HG03442 (cell line): ENCODE results near the gene DNAH9.

Experiments
- ATAC-seq: cut with Tn5 transposase; IDR thresholded peaks from one replicate; pipeline ENCODE4 v1.9.1; 2021; ENCODE audit warnings: mild to moderate bottlenecking, moderate library complexity; ENCODE audit not compliant: unreplicated experiment

Gene DNAH9

DNA sequence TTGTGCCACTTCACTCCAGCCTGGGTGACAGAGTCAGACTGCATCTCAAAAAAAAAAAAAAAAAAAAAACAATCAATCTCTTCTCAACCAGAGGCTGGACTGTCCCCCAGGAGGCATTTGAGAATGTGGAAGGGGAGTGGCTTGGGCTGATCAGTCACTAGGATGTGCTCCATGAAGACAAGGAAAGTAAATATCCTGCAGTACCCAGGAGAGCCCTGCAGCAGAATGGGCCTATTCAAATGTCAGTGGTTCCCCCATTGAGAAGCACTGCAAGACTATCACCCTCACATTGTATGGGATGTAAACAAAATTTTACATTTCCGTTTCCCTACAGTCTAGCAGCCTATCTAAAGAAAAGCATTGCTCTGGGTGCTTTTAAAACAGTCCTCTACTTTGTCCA lies 70.3 kb downstream of the DNAH9 start:
- no peak for ATAC-seq

DNA sequence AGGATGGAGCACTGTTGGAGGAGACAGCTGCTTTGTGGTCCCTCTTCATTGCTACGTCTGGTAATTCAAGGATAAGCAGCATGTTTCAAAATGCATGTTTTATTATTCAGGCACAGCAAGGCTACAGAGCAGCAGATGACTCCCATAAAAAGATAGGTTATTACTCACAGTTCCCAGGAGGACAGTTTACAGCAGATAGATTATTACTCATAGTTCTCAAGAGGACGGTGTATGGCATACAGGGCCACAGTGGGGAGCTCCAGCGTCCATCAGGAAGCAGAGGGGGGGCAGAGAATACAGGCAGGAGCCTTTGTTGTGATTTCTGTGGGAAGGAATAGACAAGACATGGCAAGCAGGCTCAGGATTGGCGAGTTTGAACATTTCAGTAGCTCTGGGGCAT lies 72.9 kb downstream of the DNAH9 start:
- ATAC-seq, result no peak

DNA sequence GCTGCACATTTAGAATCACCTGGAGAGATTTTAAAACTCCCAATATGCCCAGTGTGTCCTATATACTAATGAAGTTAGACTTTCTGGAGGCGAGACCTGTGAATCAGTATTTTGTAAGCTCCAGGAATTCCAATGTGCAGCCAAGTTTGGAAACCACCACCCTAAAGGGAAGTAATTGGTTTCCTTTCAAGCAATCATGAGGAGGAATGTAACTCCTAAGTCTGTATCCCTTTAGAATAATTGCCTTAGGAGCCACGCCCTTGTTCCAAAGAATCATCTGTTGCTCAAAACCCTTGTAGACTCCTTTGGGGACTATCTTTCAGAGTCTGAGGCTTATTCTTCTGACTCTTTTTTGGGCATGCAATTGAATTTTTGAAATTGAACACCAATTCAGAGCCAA lies 84.4 kb downstream of the DNAH9 start:
- ATAC-seq, result no peak

DNA sequence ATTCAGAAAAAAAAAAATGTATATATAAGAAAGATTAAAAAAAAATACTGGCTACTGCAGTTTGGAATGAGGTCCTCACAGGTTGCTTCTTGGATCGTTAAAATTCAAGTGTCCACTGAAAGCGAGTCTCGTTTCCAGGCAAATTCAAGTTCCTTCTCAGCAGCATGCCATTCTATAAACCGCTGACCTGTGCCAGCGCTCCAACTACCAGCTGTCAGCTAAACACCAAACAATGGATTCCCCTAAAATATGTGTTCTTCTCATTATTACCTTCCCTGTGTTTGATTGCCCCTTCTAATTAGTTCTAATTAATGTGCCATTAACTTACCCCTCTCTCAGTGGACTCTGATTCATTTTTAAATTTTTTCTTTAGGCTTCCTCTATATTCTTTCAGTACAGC lies 92.4 kb downstream of the DNAH9 start:
- ATAC-seq, result no peak

DNA sequence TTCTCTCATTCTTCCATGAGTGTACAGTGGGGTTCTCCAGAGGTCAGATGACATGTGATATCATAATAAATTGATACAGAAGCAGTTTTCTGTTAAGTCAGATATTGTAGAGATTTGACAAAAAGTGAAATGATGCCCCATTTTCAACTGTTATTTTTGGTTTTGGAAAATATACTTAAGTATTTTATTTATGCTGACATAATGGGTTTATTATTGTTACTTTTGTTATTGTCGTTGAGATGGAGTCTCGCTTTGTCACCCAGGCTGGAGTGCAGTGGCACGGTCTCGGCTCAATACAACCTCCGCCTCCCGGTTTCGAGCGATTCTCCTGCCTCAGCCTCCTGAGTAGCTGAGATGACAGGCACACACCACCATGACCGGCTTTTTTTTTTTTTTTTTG lies 94.4 kb downstream of the DNAH9 start:
- ATAC-seq, result no peak

DNA sequence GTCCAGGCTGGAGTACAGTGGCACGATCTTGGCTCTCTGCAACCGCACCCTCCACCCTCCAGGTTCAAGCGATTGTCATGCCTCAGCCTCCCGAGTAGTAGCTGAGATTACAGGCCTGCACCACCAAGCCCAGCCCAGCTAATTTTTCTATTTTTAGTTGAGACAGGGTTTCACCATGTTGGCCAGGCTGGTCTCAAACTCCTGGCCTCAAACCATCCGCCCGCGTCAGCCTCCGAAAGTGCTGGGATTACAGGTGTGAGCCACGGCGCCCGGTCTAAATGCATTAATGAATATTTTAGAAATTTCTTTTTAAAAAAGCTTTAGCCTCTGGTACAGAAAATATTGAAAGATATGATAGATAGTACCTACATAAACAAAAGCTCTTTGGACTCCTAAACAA lies 95.0 kb downstream of the DNAH9 start:
- no peak for ATAC-seq

DNA sequence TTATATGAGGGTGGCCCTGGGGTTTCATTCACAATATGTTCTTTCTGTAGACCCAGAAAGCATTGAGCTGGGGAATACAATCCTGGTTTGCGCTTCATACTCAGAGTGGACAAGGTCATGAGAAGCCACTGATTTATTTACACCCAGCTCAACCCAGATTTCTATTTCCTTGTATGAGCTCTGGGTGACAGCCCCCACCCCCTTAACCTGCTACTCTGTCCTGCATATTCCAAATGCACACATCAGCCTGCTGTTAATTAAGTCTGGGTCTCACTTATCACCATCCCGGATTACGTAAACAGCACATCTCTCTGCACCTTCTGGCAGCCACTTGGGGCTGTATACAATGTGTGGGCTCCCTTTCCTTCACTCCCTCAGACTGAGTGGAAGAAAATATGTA lies 102.4 kb downstream of the DNAH9 start:
- ATAC-seq, result no peak

DNA sequence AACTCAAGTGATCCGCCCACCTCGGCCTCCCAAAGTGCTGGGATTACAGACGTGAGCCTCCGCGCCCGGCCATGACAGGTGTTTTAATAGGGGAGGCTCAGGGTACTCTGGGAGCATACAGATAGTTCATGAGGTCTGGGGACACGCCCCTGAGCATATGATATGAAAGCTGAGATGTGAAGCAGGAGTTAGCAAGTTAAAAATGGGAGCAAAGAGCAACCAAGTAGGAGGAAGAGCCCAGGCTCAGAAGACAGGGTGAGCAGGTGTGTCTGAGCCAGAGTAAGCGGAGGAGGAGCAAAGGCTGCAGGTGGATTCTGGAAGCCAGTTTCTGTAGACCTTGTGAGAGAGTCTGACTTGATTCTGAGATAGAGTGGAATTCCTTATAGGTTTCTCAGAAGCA lies 103.6 kb downstream of the DNAH9 start:
- no peak for ATAC-seq

DNA sequence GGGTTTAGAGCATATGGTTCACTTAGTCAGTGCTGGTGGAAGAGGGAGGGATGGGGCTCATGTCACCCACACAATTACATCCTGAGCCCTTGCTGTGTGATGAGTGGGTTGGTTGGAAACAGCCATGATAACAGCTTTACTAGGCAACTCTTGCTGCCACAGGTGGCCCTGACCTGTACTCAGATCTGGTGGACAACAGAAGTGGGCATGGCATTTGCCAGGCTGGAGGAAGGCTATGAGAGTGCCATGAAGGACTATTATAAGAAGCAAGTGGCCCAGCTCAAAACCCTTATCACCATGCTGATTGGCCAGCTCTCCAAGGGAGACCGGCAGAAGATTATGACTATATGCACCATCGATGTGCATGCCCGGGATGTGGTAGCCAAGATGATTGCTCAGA lies 105.8 kb downstream of the DNAH9 start:
- no peak for ATAC-seq

DNA sequence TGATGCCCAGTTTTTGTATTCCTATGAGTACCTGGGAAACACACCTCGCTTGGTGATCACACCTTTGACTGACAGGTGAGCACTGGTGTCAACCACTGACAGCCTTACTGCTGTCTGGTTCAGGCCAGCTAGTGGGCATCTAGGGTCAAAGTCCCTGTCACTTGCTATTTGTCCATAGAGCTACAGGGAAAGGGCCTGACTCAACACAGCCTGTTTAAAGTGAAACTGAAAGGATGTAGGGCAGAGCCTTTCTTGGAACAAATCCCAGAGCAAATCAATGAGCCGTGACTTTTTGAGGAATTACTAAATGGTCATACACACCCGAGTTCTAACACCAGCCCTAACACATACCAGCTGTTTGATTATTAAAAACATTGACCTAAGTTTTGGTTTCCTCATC lies 106.8 kb downstream of the DNAH9 start:
- ATAC-seq, result no peak

DNA sequence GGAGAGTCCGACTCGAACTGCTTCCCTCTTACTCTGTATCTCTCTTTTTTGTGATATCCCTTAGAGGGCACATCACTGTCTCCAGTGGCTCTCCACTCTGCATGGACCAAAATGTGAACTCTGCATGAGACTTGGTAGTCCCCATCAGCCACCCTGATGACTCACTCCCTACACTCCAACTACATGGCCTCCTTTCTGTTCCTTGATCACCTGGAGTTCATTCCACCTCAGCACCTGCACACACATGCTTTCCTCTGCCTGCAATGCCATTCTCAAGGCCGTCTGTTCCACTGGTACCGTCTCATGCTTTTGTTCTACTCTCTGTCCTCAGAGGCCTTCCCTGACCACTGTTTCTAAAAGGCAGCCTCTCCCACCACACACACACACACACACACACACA lies 109.3 kb downstream of the DNAH9 start:
- no peak for ATAC-seq

DNA sequence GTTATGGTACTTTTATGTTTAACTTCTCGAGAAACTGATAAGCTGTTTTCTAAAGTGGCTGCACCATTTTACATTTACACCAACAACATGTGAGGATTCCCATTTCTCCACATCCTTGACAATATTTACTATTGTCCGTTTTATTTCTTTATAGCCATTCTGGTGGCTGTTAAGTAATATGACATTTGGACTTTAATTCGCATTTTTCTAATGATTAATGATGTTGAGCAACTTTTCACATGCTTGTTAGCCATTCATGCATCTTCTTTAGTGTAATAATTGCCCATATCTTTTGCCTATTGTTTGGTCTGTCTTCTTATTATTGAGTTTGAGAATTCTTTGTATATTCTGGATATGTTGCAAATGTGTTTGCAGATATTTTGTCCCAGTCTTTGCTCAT lies 114.2 kb downstream of the DNAH9 start:
- ATAC-seq, result no peak

DNA sequence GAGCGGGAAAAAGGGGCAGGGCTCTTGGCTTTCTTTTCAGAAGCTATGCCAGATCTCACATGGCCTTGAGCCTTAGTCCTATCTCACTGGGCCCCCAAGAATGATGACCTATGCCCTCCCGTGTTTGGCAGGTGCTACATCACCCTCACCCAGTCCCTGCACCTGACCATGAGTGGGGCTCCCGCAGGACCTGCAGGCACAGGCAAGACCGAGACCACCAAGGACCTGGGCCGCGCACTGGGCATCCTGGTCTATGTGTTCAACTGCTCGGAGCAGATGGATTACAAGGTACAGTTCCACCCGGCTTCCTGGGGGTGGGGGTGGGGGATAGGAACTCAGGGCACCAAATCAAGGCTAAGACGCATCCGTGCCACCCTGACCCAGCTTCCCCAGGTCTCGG lies 120.9 kb downstream of the DNAH9 start:
- no peak for ATAC-seq

DNA sequence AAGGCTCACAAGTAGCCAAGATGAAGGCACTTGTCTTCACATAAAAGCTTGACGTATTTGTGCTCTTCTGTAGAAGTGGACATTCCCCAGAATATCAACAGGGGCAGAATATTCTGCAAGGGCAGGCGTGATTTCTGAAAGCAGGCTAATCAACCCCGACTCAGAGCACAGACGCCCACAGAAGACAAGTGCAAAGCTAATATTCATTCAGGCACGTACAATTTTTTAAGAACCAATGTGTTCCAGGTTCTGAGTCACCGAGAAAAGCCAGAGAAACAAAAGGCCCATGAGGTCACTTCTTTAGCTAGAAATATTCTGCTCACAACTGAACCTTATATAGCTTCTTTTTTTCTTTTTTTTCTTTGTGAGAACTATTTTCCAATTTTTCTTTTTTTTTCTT lies 121.6 kb downstream of the DNAH9 start:
- ATAC-seq, result no peak

DNA sequence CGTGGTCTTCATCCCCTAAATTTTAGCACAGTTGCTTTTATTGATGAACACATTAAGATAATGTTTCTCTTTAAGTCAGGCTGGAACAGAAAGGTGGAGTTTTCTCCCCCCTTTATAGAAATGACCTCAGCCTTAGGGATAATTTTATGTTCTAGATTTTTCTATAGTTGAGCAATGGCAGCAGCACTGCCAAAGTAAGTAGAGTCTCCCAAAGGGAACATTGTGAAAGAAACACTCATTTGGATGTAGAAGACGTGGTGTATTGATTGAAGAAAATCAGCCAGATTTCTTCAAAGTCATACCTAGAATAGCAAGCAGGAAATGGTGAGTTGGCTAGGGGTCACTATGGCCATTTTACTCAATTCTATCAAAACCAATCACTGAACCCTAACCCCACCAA lies 122.5 kb downstream of the DNAH9 start:
- no peak for ATAC-seq

DNA sequence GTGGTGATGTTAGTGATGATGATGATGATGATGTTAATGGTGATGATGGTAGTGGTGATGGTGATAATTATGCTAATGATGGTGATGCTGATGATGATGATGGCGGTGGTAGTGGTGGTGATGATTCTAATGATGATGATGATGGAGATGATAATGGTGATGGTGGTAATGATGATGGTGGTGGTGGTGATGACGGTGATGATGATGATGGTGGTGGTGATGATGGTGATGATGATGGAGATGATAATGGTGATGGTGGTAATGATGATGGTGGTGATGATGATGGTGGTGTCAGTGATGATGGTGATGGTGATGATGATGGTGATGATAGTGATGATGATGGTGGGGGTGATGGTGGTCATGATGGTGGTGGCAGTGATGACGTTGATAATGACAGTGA lies 132.5 kb downstream of the DNAH9 start:
- ATAC-seq, result no peak

DNA sequence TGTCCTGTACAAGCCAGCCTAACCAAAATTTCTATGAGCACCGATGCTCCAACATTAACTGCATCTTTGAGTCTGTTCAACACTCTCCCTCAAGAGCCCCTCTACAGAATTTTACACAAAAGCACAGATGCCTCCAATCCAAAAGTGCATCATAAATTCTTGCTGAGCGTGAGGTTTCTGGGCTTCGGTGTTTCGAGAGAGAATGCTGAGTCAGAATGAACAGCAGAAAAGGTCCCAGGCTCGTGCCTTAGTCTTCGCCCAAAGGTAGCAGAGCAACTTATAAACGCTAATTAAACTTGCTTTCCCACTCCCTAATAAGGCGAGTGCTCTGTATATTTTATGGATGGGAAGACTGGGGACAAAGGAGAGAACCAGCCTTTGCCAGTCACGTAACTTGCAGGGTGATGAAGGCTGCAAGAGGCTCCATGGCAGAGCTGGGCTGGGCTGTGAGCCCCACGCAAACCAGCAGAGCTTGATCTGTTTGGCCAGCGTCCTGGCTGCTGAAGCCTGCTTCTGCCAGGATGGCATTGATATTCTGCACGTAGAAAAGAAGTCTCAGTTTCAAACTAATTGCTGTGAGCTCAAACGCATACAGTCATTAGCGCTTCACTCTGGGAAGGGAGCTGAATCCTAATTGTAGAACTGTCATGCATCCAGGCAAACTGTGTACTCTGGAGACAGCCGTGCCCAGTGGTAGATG lies 138.5 kb downstream of the DNAH9 start:
- no peak for ATAC-seq

DNA sequence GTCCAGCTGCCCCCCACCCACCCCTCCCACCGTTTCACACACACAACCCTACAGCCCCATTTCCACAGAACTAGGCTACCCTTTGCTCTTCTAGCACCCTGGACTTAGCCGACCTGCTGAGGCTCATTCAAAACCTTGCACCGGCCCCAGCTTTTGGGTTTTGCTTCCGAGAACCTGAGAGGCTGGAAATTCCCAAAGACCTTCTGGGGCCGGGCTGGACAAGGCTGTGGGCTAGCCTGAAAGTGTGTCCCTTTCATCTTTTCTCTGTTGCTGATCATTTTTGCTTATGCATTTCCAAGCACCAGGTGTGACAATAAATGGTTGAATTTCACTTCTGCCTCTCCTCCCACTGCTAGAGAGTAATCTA lies 139.0 kb downstream of the DNAH9 start:
- no peak for ATAC-seq

DNA sequence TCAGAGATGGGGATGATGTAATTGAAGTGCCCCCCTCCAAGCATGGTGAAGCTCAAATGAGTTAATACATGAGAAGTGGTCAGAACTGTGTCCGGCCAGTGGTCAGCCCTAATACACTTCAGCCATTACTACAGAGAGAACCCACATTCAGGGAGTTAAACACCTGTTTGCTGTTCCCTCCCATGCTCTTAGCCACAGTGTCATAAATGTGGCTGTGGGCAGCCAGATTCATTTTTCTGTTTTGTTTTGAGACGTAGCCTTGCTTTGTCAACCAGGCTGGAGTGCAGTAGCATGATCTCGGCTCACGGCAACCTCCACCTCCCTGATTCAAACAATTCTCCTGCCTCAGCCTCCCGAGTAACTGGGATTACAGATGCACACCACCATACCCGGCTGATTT lies 139.9 kb downstream of the DNAH9 start:
- no peak for ATAC-seq

DNA sequence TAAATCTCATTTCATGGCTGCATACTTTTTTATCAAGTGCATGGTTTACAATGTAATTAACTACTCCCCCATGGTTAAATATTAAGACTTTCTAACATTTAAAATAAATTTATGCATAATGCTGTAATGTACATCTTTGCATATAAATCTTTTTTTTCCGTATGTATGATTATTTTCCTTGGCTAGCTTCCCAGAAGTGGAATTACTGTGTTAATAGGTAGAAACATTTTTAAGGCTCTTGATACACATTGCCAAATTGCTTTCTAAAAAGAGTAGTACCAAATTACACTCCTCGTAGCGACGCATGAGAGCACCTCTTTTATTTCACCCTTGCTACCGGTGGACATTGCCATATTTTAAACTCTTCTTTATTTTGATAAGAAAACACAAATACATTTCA lies 141.1 kb downstream of the DNAH9 start:
- no peak for ATAC-seq

DNA sequence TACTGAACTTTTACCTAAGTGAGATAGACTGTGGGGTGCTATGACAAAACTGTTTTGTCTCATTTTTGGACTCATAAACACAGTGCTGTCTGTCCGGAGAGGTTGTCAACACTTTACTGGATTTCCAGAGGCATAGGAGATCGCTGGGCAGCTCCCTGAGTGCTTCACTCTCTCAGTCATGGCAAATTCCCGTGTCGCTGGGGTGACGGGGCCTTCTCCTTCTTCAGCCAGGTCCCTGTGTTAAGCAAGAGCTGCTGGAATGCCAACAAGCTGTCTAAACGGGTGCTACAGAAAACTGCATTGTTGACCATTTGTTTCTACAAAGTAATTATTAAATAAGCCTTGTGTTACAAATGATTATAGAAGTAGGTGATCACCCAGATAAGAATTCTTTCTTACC lies 141.6 kb downstream of the DNAH9 start:
- ATAC-seq, result no peak

DNA sequence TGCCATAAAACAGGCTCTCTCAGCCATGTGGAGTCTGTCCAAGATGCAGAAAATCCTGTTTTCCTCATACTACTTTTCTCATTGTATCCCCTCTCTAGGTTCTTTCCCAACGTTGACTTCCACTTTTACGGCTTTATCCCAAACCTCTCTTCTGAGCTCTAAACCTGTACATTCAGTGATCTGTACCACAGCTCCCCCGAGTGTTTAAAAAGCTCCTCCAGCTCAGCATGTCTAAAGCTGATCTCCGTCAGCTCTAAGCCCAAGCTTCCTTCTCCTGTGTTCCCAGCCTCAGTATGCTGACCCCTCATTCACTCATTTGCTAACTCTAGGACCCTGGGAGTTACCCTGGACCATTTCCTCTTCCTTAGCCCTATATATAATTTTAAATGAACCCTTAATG lies 144.6 kb downstream of the DNAH9 start:
- no peak for ATAC-seq

DNA sequence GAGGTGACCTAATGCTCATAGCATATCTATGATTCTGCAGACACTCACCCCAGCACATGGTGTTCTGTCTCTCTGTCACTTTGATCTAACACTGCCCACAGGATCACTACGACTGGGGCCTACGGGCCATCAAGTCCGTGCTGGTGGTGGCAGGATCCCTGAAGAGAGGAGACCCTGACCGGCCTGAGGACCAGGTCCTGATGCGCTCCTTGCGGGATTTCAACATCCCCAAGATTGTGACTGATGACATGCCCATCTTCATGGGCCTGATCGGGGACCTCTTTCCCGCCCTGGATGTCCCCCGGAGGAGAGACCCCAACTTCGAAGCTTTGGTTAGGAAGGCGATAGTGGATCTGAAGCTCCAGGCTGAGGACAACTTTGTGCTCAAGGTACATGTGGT lies 146.4 kb downstream of the DNAH9 start:
- ATAC-seq, result no peak

DNA sequence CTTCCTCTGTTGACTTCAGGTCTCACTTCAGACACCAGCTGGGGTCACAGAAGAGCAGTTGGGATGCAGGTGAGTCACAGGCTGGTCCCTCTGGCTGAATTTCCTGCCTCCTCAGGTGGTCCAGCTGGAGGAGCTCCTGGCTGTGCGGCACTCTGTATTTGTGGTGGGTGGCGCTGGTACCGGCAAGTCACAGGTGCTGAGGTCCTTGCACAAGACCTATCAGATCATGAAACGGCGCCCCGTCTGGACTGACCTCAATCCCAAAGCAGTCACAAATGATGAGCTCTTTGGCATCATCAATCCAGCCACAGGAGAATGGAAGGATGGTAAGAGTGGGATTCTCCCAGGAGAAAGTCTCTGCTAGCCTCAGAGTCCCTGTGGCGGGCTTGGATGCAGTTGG lies 149.2 kb downstream of the DNAH9 start:
- ATAC-seq, result no peak
